Measurements from ENCODE around the gene ROPN1.

ROPN1 gene

GRCh38 chr3:123930445-123930844 is 61.5 kb downstream of the ROPN1 start:
- Histone ChIP-seq H3K27ac (ENCODE audit: low read depth, low read length) (no peak overlapping the region), H3F3A (ENCODE audit: insufficient read depth) (no peaks in the 10 kb centered on the region), H3K9me2 (replicated peaks; ENCODE audit: insufficient read depth, low read length) (no peaks in the 10 kb centered on the region), H2AFZ (ENCODE audit: low read depth, low read length, severe bottlenecking) (no peak overlapping the region), H3K9ac (ENCODE audit: low read length) (no peak overlapping the region), H3K4me3 (ENCODE audit: insufficient read depth, low read length, poor library complexity, severe bottlenecking) (no peak overlapping the region), H4K20me1 (ENCODE audit: low read depth, low read length) (no peaks in the 10 kb centered on the region), H3K36me3 (ENCODE audit: low read length) (peaks cover 54% of the 10 kb centered on the region), H3K79me2 (ENCODE audit: insufficient read depth, low read length) (no peaks in the 10 kb centered on the region), H3K4me2 (ENCODE audit: low read depth, low read length, poor library complexity, severe bottlenecking) (no peak overlapping the region), H3K27me3 (ENCODE audit: low read length) (no peaks in the 10 kb centered on the region), H3K9me3 (ENCODE audit: insufficient read depth, low read length) (no peaks in the 10 kb centered on the region)
- no peak for TF ChIP-seq EZH2phosphoT487 (conservative IDR thresholded peaks at IDR 0.05; ENCODE audit: low read length)
- TF ChIP-seq CTCF (IDR thresholded peaks at IDR 0.05; ENCODE audit: insufficient read depth, low read length, poor library complexity, severe bottlenecking) = no peak

DNA sequence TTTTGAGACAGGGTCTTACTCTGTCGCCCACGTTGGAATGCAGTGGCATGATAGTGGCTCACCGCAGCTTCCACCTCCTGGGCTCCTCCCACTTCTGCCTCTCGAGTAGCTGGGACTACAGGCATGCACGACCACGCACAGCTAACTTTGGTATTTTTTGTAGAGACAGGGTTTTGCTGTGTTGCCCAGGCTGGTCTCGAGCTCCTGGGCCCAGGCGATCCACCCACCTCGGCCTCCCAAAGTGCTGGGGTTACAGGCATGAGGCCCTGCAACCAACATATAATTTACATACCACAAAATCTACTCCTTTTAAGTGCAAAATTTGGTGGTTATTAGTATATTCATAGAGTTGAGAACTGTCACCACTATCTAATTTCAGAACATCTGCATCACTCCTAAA is 62.6 kb downstream of the ROPN1 start:
- Histone ChIP-seq H3F3A (ENCODE audit: insufficient read depth) (no peaks in the 10 kb centered on the region), H4K20me1 (ENCODE audit: low read depth, low read length) (no peaks in the 10 kb centered on the region), H3K36me3 (ENCODE audit: low read length) (peaks cover 59% of the 10 kb centered on the region), H3K9ac (ENCODE audit: low read length) (no peak overlapping the region), H3K27ac (ENCODE audit: low read depth, low read length) (no peak overlapping the region), H3K79me2 (ENCODE audit: insufficient read depth, low read length) (no peaks in the 10 kb centered on the region), H3K4me3 (ENCODE audit: insufficient read depth, low read length, poor library complexity, severe bottlenecking) (no peak overlapping the region), H2AFZ (ENCODE audit: low read depth, low read length, severe bottlenecking) (no peak overlapping the region), H3K9me2 (replicated peaks; ENCODE audit: insufficient read depth, low read length) (no peaks in the 10 kb centered on the region), H3K27me3 (ENCODE audit: low read length) (no peaks in the 10 kb centered on the region), H3K9me3 (ENCODE audit: insufficient read depth, low read length) (no peaks in the 10 kb centered on the region), H3K4me2 (ENCODE audit: low read depth, low read length, poor library complexity, severe bottlenecking) (no peak overlapping the region)
- TF ChIP-seq CTCF (IDR thresholded peaks at IDR 0.05; ENCODE audit: insufficient read depth, low read length, poor library complexity, severe bottlenecking) (no peak), EZH2phosphoT487 (conservative IDR thresholded peaks at IDR 0.05; ENCODE audit: low read length) (no peak)

- TF ChIP-seq CTCF (IDR thresholded peaks at IDR 0.05; ENCODE audit: insufficient read depth, low read length, poor library complexity, severe bottlenecking) (no peak), EZH2phosphoT487 (conservative IDR thresholded peaks at IDR 0.05; ENCODE audit: low read length) (no peak)
- H3K36me3 ChIP-seq (ENCODE audit: low read length) = peaks cover 71% of the 10 kb centered on the region
- H3K27me3 ChIP-seq (ENCODE audit: low read length) = no peaks in the 10 kb centered on the region
- no peaks in the 10 kb centered on the region for H3F3A ChIP-seq (ENCODE audit: insufficient read depth)
- H3K9me3 ChIP-seq (ENCODE audit: insufficient read depth, low read length) = no peaks in the 10 kb centered on the region
- H3K9me2 ChIP-seq (replicated peaks; ENCODE audit: insufficient read depth, low read length) = no peaks in the 10 kb centered on the region
- no peak overlapping the region for H3K4me2 ChIP-seq (ENCODE audit: low read depth, low read length, poor library complexity, severe bottlenecking)
- H3K4me3 ChIP-seq (ENCODE audit: insufficient read depth, low read length, poor library complexity, severe bottlenecking) = no peak overlapping the region
- H3K27ac ChIP-seq (ENCODE audit: low read depth, low read length) = no peak overlapping the region
- H3K9ac ChIP-seq (ENCODE audit: low read length) = no peak overlapping the region
- H4K20me1 ChIP-seq (ENCODE audit: low read depth, low read length) = no peaks in the 10 kb centered on the region
- no peaks in the 10 kb centered on the region for H3K79me2 ChIP-seq (ENCODE audit: insufficient read depth, low read length)
- no peak overlapping the region for H2AFZ ChIP-seq (ENCODE audit: low read depth, low read length, severe bottlenecking)
These were observed 65.5 kb downstream of the ROPN1 start for GRCh38 chr3:123926396-123926795.
